Kidney (tissue), 14 donors: ENCODE measurements around the gene ARR3. TPM values are rescaled to one million over a fixed set of nuclear protein-coding genes. Genes with fewer than 3 reads are reported as not detected.
"Not testable (repeated sequence)": the region's sequence is repeated elsewhere in the genome, so short reads cannot be mapped to it uniquely, and the experiment has no call there.

Experiments used
- DNase-seq, 5 donors: peaks; one replicate each; pipeline ENCODE4 v3.0.0-alpha.2; 2013 to 2020
- FAIRE-seq: peaks from 2 replicates; lab custom pipeline; 2012; peaks lifted over from hg19 to GRCh38; lab: Jason Lieb, UNC
- H3K27ac ChIP-seq, 2 donors: one replicate each; pipeline ENCODE4 v1.7.0; 2013; ENCODE audit warnings: low read depth in 2 of 2, low read length in 2 of 2, inconsistent platforms in 1 of 2
- H3K27me3 ChIP-seq: one replicate; pipeline ENCODE4 v1.7.1; 2013; ENCODE audit warnings: low read length, inconsistent platforms; ENCODE audit not compliant: control insufficient read depth, insufficient read depth
- H3K36me3 ChIP-seq, 3 donors: one replicate each; pipeline versions ENCODE4 v1.7.0 to v1.7.1; 2013; ENCODE audit warnings: low read length in 3 of 3, control low read depth in 1 of 3, inconsistent platforms in 1 of 3; ENCODE audit not compliant: insufficient read depth in 3 of 3, control insufficient read depth in 2 of 3
- H3K4me1 ChIP-seq, 3 donors: one replicate each; pipeline versions ENCODE4 v1.7.0 to v1.7.1; 2013; ENCODE audit warnings: low read length in 3 of 3, inconsistent platforms in 1 of 3, low read depth in 1 of 3; ENCODE audit not compliant: control insufficient read depth in 2 of 3, insufficient read depth in 2 of 3
- H3K4me3 ChIP-seq, 3 donors: one replicate each; pipeline versions ENCODE4 v1.7.0 to v1.8.1; 2013; ENCODE audit warnings: low read length in 3 of 3, control low read depth in 1 of 3, inconsistent platforms in 1 of 3
- H3K9ac ChIP-seq, 3 donors: one replicate each; pipeline versions ENCODE4 v1.7.0 to v1.7.1; 2013; ENCODE audit warnings: low read length in 3 of 3, control low read depth in 1 of 3, inconsistent platforms in 1 of 3
- H3K9me3 ChIP-seq, 3 donors: one replicate each; pipeline versions ENCODE4 v1.7.0 to v1.7.1; 2013; ENCODE audit warnings: low read length in 3 of 3, control low read depth in 1 of 3, inconsistent platforms in 1 of 3; ENCODE audit not compliant: control insufficient read depth in 2 of 3, insufficient read depth in 1 of 3
- CTCF ChIP-seq: IDR thresholded peaks from 3 replicates; pipeline ENCODE4 v1.5.1; 2012; ENCODE audit warnings: mild to moderate bottlenecking, moderate library complexity, borderline replicate concordance; ENCODE audit not compliant: insufficient read depth; ENCODE audit errors: extremely low read depth
- intact Hi-C: fragments of 100-400 bp; cut with DNase I; formaldehyde crosslinking; loops from one replicate; pipeline ENCODE4 v1.11.1; 2022
- polyA plus RNA-seq: library from polyadenylated mRNA; stranded (reverse); fragments of 350-450 nt; fragmentation: Illumina TruSeq; extraction: RNeasy Lipid Tissue Mini Kit (QIAGEN cat#74804); gene quantifications from one replicate; pipeline ENCODE4 v1.2.3, GENCODE V29; 2014; ENCODE audit warnings: low read depth, low replicate concordance; ENCODE audit not compliant: insufficient read depth
- total RNA-seq: library from RNA; stranded (reverse); fragmentation: NEBNext Ultra II Directional; extraction: Animal tissue kit (Norgen Biotek cat#: 25700); gene quantifications from one replicate; pipeline ENCODE4 v1.2.1, GENCODE V29; 2021
- donor health status: control.
- donor health status: control.
- donor health status: control.
- donor health status: control.
- donor health status: control.
- donor health status: DM: yes; HTN: yes; CAD: no.
- donor health status: Normal renal cell carcinoma (clear cell type).

ARR3 gene
- total and polyA plus RNA-seq, 2 donors from 2014 or later, result not detected

DNA sequence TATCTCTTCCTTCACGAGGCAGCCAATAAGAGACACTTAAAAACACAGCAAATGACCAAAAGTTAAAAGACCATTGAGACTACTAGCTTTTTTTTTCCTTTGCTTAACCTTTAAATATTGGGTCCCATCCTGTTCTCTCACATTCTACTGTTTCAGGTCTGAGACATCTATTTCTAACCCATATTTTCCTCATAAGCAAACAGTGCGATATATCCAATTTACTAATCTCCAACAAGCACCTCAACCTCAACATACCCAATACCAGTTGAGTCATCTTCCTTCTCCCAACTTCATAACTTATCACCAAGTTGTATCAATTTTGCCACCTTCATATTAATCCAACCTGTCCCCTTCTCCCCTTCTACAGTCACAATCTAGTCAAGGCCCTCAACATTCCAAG is 26.6 kb upstream of the ARR3 start:
- no peak overlapping the region for H3K4me3 ChIP-seq
- no peak overlapping the region for H3K9ac ChIP-seq
- intact Hi-C loops, result no loop called here
- no peak overlapping the region for H3K27ac ChIP-seq
- no peak for TF ChIP-seq CTCF
- no peaks in the 10 kb centered on the region for H3K4me1 ChIP-seq
- no peaks in the 10 kb centered on the region for H3K9me3 ChIP-seq
- DNase-seq (no peak), FAIRE-seq (no peak)
- H3K27me3 ChIP-seq, result no peaks in the 10 kb centered on the region
- no peaks in the 10 kb centered on the region for H3K36me3 ChIP-seq

- intact Hi-C loops, H3K4me1 ChIP-seq, H3K9ac ChIP-seq, H3K9me3 ChIP-seq, DNase-seq, H3K27ac ChIP-seq, H3K4me3 ChIP-seq, FAIRE-seq, H3K27me3 ChIP-seq, H3K36me3 ChIP-seq: not testable (repeated sequence)
Measured at GRCh38 chrX:70243601-70244000, 24.5 kb upstream of the ARR3 start.

DNA sequence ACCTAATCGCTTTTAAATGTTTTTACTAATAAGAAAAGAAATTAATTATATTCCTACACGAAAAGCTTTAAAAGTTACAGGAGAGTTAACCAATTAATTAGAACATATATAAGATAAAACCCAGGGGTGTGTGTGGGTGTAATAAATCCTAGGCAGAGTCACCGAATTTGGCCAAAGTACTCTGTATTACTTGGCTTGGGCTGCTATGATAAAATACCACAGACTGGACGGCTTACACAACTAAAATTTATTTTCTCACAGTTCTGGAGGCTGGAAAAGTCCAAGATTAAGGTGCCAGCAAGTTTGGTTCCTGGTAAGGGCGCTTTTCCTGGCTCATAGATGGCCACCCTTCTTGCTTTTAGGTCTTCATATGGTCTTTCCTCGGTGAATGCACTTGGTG is 23.3 kb upstream of the ARR3 start:
- Histone ChIP-seq H3K9me3 (no peaks in the 10 kb centered on the region), H3K36me3 (no peaks in the 10 kb centered on the region), H3K9ac (no peak overlapping the region), H3K27ac (no peak overlapping the region), H3K4me3 (no peak overlapping the region), H3K4me1 (no peaks in the 10 kb centered on the region), H3K27me3 (no peaks in the 10 kb centered on the region)
- TF ChIP-seq CTCF, result no peak
- FAIRE-seq (no peak), DNase-seq (no peak)
- intact Hi-C loops, result no loop called here

GRCh38 chrX:70247252-70247651 is 20.9 kb upstream of the ARR3 start:
- DNase-seq (no peak), FAIRE-seq (no peak)
- no peak for TF ChIP-seq CTCF
- H3K4me3 ChIP-seq, result no peak overlapping the region
- no peak overlapping the region for H3K9ac ChIP-seq
- no peaks in the 10 kb centered on the region for H3K36me3 ChIP-seq
- no peak overlapping the region for H3K27ac ChIP-seq
- no peaks in the 10 kb centered on the region for H3K4me1 ChIP-seq
- no peaks in the 10 kb centered on the region for H3K9me3 ChIP-seq
- no peaks in the 10 kb centered on the region for H3K27me3 ChIP-seq
- intact Hi-C loops, result no loop called here
